ENCODE data around the gene ABCB11. TPM values are rescaled to one million over a fixed set of nuclear protein-coding genes. Genes with fewer than 3 reads are reported as not detected.

Gene ABCB11
- total RNA-seq, 1 donor from 2014 or later: 0.18 TPM

DNA sequence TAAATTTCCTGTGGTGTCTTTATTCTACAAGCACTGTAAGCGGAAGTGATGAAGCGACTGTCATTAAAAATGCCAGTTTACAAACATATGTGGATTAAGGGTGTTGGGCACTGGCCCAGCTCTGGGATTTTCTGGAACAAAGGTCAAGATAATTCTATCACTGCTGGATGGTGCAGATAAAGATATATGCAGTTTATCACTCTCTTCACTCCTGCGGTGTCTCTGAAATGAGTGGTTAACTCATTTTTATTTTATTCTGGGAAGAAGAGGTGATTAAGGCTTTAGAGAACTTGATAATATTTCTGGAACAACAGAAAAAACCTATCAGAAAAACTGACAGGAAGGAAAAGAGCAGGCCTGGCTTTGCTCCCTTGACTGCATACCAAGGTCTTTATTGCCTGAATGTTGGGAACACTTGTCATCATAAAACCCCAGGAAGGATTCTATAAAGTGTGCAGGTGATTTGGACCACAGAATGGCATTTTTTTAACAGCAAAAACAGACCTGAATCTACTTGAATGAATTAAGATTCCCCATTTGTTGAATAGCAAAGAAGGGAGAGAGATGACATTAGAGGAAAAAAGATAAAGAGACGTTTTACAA lies 32.4 kb downstream of the ABCB11 start:
- Mint-ChIP-seq H3K4me3 (no peak overlapping the region), H3K27me3 (ENCODE audit: low read depth) (no peaks in the 10 kb centered on the region), H3K4me1 (peaks cover 27% of the 10 kb centered on the region), H3K27ac (no peak overlapping the region), H3K9me3 (peaks cover 13% of the 10 kb centered on the region), H3K36me3 (peaks cover 2% of the 10 kb centered on the region)
- TF ChIP-seq, protein P1, sequence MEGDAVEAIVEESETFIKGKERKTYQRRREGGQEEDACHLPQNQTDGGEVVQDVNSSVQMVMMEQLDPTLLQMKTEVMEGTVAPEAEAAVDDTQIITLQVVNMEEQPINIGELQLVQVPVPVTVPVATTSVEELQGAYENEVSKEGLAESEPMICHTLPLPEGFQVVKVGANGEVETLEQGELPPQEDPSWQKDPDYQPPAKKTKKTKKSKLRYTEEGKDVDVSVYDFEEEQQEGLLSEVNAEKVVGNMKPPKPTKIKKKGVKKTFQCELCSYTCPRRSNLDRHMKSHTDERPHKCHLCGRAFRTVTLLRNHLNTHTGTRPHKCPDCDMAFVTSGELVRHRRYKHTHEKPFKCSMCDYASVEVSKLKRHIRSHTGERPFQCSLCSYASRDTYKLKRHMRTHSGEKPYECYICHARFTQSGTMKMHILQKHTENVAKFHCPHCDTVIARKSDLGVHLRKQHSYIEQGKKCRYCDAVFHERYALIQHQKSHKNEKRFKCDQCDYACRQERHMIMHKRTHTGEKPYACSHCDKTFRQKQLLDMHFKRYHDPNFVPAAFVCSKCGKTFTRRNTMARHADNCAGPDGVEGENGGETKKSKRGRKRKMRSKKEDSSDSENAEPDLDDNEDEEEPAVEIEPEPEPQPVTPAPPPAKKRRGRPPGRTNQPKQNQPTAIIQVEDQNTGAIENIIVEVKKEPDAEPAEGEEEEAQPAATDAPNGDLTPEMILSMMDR (IDR thresholded peaks at IDR 0.05; ENCODE audit: unreplicated experiment): no peak
- DNase-seq (ENCODE audit: low spot score in 2 of 2, unreplicated experiment in 2 of 2): no peak

- Mint-ChIP-seq H3K9me3 (peaks cover 9% of the 10 kb centered on the region), H3K4me3 (no peak overlapping the region), H3K27ac (no peak overlapping the region), H3K36me3 (peaks cover 2% of the 10 kb centered on the region), H3K4me1 (peaks cover 27% of the 10 kb centered on the region), H3K27me3 (ENCODE audit: low read depth) (no peaks in the 10 kb centered on the region)
- TF ChIP-seq, protein P1 (IDR thresholded peaks at IDR 0.05; ENCODE audit: unreplicated experiment): no peak
- DNase-seq (ENCODE audit: low spot score in 2 of 2, unreplicated experiment in 2 of 2): no peak
Observed at GRCh38 chr2:168997794-168998193, 33.3 kb downstream of the ABCB11 start.

DNA sequence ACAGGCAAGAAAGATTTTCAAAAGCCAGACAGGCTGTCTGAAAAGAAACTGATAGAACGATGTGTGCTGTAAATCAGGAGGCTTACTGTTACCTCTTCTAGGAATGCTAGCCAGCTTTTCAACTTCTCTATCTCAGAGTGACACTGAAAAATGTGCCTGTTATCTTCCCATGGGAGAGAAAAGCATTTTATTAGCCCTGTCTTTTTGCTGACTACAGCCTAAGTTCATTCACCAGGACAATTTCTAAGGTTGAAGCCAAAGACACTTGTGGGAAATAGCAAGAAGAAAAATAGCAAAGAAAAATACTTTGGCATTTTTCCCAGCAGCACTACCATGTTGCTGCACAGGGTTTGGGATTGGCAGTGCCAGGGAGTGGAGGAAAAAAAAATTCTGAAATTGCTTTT lies 34.0 kb downstream of the ABCB11 start:
- H3K36me3 Mint-ChIP-seq: no peaks in the 10 kb centered on the region
- peak overlapping the region; percentile 48 for H3K27ac Mint-ChIP-seq
- peaks cover 33% of the 10 kb centered on the region for H3K4me1 Mint-ChIP-seq
- no peak overlapping the region for H3K4me3 Mint-ChIP-seq
- DNase-seq (ENCODE audit: low spot score in 2 of 2, unreplicated experiment in 2 of 2): no peak
- no peaks in the 10 kb centered on the region for H3K27me3 Mint-ChIP-seq (ENCODE audit: low read depth)
- TF ChIP-seq, protein P1 (IDR thresholded peaks at IDR 0.05; ENCODE audit: unreplicated experiment): no peak
- H3K9me3 Mint-ChIP-seq: peaks cover 3% of the 10 kb centered on the region

- Mint-ChIP-seq H3K4me3 (no peak overlapping the region), H3K9me3 (no peaks in the 10 kb centered on the region), H3K27ac (no peak overlapping the region), H3K27me3 (ENCODE audit: low read depth) (no peaks in the 10 kb centered on the region), H3K4me1 (peaks cover 37% of the 10 kb centered on the region), H3K36me3 (no peaks in the 10 kb centered on the region)
- DNase-seq (ENCODE audit: low spot score in 2 of 2, unreplicated experiment in 2 of 2): no peak
- TF ChIP-seq, protein P1 (IDR thresholded peaks at IDR 0.05; ENCODE audit: unreplicated experiment): no peak
Observed at GRCh38 chr2:168995744-168996143, 35.4 kb downstream of the ABCB11 start.

DNA sequence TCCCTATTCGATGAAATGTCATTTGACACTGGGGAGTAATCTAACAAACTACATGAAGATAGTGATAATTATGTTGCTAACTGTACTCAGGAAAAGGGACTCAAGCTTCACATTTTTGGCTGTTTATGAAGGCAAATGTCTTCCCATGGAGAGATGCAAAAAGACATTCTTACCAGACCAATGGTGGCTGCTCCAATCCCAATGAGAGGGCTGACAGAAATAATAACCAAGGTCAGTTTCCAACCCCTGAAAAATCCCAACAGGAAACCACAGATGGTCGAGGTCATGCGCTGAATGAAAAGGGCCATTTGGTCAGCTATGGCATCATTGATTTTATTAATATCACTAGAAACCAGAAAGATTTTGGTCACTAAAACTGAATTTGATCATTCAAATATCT lies 37.6 kb downstream of the ABCB11 start:
- Mint-ChIP-seq H3K27me3 (ENCODE audit: low read depth) (no peaks in the 10 kb centered on the region), H3K4me1 (peaks cover 28% of the 10 kb centered on the region), H3K36me3 (peaks cover 2% of the 10 kb centered on the region), H3K9me3 (peaks cover 16% of the 10 kb centered on the region), H3K4me3 (no peak overlapping the region), H3K27ac (no peak overlapping the region)
- TF ChIP-seq, protein P1 (IDR thresholded peaks at IDR 0.05; ENCODE audit: unreplicated experiment): no peak
- DNase-seq (ENCODE audit: low spot score in 2 of 2, unreplicated experiment in 2 of 2): no peak
